HepG2 (cell line): ENCODE results near the gene TBC1D22A. TPM values are rescaled to one million over a fixed set of nuclear protein-coding genes. Genes with fewer than 3 reads are reported as not detected.

Source experiments
- ATAC-seq: fragments of 200-7000 bp; cut with Tn5 transposase; 3 replicates; pipeline ENCODE4 v1.9.1; 2020; ENCODE audit warnings: mild to moderate bottlenecking, moderate library complexity
- BruUV-seq: library from RNA; stranded (reverse); fragments of 400-500 nt; replicated peaks from 2 replicates; lab custom pipeline; 2021; lab: Mats Ljungman, UMichigan
- CTCF ChIA-PET: fragments of 300-600 bp; formaldehyde crosslinking; extraction: SDS; loops from one replicate; lab custom pipeline; 2021; ENCODE audit warnings: low total read pairs, inconsistent platforms, low intra/inter-chr PET ratio; lab: Yijun Ruan, JAX
- POLR2A ChIA-PET: fragments of 350-600 bp; sonication (Branson Sonifier 250); formaldehyde crosslinking; loops from one replicate; lab custom pipeline; 2020; ENCODE audit warnings: antibody characterized with exemption, inconsistent platforms; lab: Yijun Ruan, JAX
- DNase-seq: peaks from one replicate; pipeline ENCODE4 v3.0.0-alpha.2; 2015; ENCODE audit warnings: low spot score
- FAIRE-seq: peaks from 3 replicates; lab custom pipeline; 2011; peaks lifted over from hg19 to GRCh38; lab: Jason Lieb, UNC
- H2AFZ ChIP-seq: one replicate; pipeline ENCODE4 v1.6.1; 2011; ENCODE audit warnings: low read length, inconsistent platforms
- H3K27ac ChIP-seq: fragments of 300-600 bp; 3 replicates; pipeline ENCODE4 v1.8.0; 2011; ENCODE audit warnings: mixed run types, mild to moderate bottlenecking, mixed read lengths, low read length, inconsistent platforms; ENCODE audit not compliant: insufficient read depth; ENCODE audit errors: extremely low read length
- H3K27me3 ChIP-seq, 2 experiments: fragments of 200-600 bp in 1 of 2; 2 replicates in 1 of 2; 3 replicates in 1 of 2; pipeline versions ENCODE4 v1.6.0 to v1.8.0; 2011; ENCODE audit warnings: low read length in 2 of 2, mild to moderate bottlenecking in 2 of 2, moderate library complexity in 2 of 2, inconsistent platforms in 1 of 2; ENCODE audit not compliant: insufficient read depth in 2 of 2, control insufficient read depth in 1 of 2
- H3K36me3 ChIP-seq, 2 experiments: fragments of 200-600 bp in 1 of 2; replicated peaks in 1 of 2; 2 replicates in 1 of 2; 3 replicates in 1 of 2; pipeline versions ENCODE4 v1.5.1 to v1.8.0; 2011; ENCODE audit warnings: low read length in 2 of 2, inconsistent platforms in 1 of 2; ENCODE audit not compliant: insufficient read depth in 2 of 2, control insufficient read depth in 1 of 2
- H3K4me1 ChIP-seq: 2 replicates; pipeline ENCODE4 v1.5.1; 2012; ENCODE audit warnings: low read length, inconsistent platforms; ENCODE audit not compliant: insufficient read depth
- H3K4me2 ChIP-seq: 2 replicates; pipeline ENCODE4 v1.6.0; 2011; ENCODE audit warnings: low read depth, low read length, inconsistent platforms
- H3K4me3 ChIP-seq, 3 experiments: fragments of 200-600 bp in 1 of 3; sonication (generic), shearing (Covaris generic) in 1 of 3; replicated peaks in 1 of 3; 2 replicates each; pipeline ENCODE4 v1.5.1; 2011 to 2016; ENCODE audit warnings: low read length in 3 of 3, inconsistent platforms in 2 of 3, low read depth in 2 of 3, mild to moderate bottlenecking in 2 of 3, control low read depth in 1 of 3, mixed read lengths in 1 of 3; ENCODE audit not compliant: insufficient read depth in 1 of 3
- H3K79me2 ChIP-seq: one replicate; pipeline ENCODE4 v1.6.1; 2011; ENCODE audit warnings: low read length, inconsistent platforms; ENCODE audit not compliant: insufficient read depth
- H3K9ac ChIP-seq: 2 replicates; pipeline ENCODE4 v1.6.0; 2011; ENCODE audit warnings: mild to moderate bottlenecking, low read depth, low read length, inconsistent platforms; ENCODE audit not compliant: insufficient read depth
- H3K9me3 ChIP-seq: 2 replicates; pipeline ENCODE4 v1.5.1; 2012; ENCODE audit warnings: mild to moderate bottlenecking, low read length
- H4K20me1 ChIP-seq: 2 replicates; pipeline ENCODE4 v1.6.0; 2011; ENCODE audit warnings: inconsistent platforms, mild to moderate bottlenecking, low read length, moderate library complexity; ENCODE audit not compliant: insufficient read depth
- FOXO1 ChIP-seq: sonication (generic); formaldehyde crosslinking; IDR thresholded peaks from 2 replicates; pipeline ENCODE4 v1.4.0; 2020; ENCODE audit warnings: missing genetic modification reagents
- HES4 ChIP-seq: sonication (generic); formaldehyde crosslinking; IDR thresholded peaks from 2 replicates; pipeline ENCODE4 v1.9.0; 2021; ENCODE audit warnings: mild to moderate bottlenecking, missing genetic modification reagents, borderline replicate concordance
- PAX8 ChIP-seq: sonication (generic); formaldehyde crosslinking; IDR thresholded peaks from 2 replicates; pipeline ENCODE4 v1.8.0; 2022; ENCODE audit warnings: mild to moderate bottlenecking, missing genetic modification reagents, borderline replicate concordance
- REL ChIP-seq: sonication (generic); formaldehyde crosslinking; conservative IDR thresholded peaks from 2 replicates; pipeline ENCODE4 v1.8.0; 2022; ENCODE audit warnings: mild to moderate bottlenecking, missing genetic modification reagents, moderate library complexity
- SMAD3 ChIP-seq: sonication (generic); formaldehyde crosslinking; IDR thresholded peaks from 2 replicates; pipeline ENCODE4 v1.4.0; 2020; ENCODE audit warnings: missing genetic modification reagents
- SPEN ChIP-seq: sonication (generic); formaldehyde crosslinking; IDR thresholded peaks from 2 replicates; pipeline ENCODE4 v1.5.1; 2020; ENCODE audit warnings: low read depth, mild to moderate bottlenecking, missing genetic modification reagents
- ZNF850 ChIP-seq: sonication (generic); formaldehyde crosslinking; conservative IDR thresholded peaks from 2 replicates; pipeline ENCODE4 v1.9.0; 2021; ENCODE audit warnings: mild to moderate bottlenecking, missing genetic modification reagents
- WGBS: methylation state at CpG from one replicate; pipeline ENCODE4 v1.1.6; 2017; ENCODE audit warnings: low lambda C conversion rate; 5-methylcytosine and 5-hydroxymethylcytosine counted together
- in situ Hi-C: cut with HindIII; loops from 2 replicates; pipeline ENCODE4 v1.10.0; 2017; ENCODE audit warnings: low pct_unique_long_range_greater_than_20kb; ENCODE audit not compliant: extremely low pct_ligation_motif_present
- intact Hi-C: fragments of 100-400 bp; cut with micrococcal nuclease; formaldehyde crosslinking; loops from one replicate; pipeline ENCODE4 v1.10.0; 2022; ENCODE audit not compliant: unreplicated experiment
- polyA plus RNA-seq, 8 experiments: library from polyadenylated mRNA; depleted of rRNA in 3 of 8; stranded (reverse) in 7 of 8; unstranded in 1 of 8; fragments of >200 nt; fragmentation: Illumina TruSeq in 4 of 8; extraction: Trizol in 4 of 8; gene quantifications; 2 replicates each; pipeline versions ENCODE4 v1.2.1 to v1.2.3, GENCODE V29; 2011 to 2016; ENCODE audit warnings: low read depth in 4 of 8, missing spikeins in 1 of 8, mixed read lengths in 1 of 8; ENCODE audit not compliant: insufficient read depth in 1 of 8
- total RNA-seq, 5 experiments: library from RNA; depleted of rRNA; stranded (reverse); fragments of >200 nt; fragmentation: Illumina TruSeq; extraction: Trizol; gene quantifications; 2 replicates each; pipeline ENCODE4 v1.2.3, GENCODE V29; 2016; ENCODE audit warnings: low read depth in 1 of 5
- TF ChIP-seq, protein P1 (sequence below): sonication (generic); formaldehyde crosslinking; IDR thresholded peaks from 2 replicates; pipeline ENCODE4 v1.5.1; 2020; ENCODE audit warnings: missing genetic modification reagents, mild to moderate bottlenecking, borderline replicate concordance
- TF ChIP-seq, protein P2 (sequence below): sonication (generic); formaldehyde crosslinking; IDR thresholded peaks from 2 replicates; pipeline ENCODE4 v1.4.0; 2020; ENCODE audit warnings: mild to moderate bottlenecking, missing genetic modification reagents

TBC1D22A gene
- total and polyA plus RNA-seq, 2 of the 13 experiments (the other 11 are each of a cell fraction or from before 2014, with no cell fraction given): 17.3 to 18.0 TPM

DNA sequence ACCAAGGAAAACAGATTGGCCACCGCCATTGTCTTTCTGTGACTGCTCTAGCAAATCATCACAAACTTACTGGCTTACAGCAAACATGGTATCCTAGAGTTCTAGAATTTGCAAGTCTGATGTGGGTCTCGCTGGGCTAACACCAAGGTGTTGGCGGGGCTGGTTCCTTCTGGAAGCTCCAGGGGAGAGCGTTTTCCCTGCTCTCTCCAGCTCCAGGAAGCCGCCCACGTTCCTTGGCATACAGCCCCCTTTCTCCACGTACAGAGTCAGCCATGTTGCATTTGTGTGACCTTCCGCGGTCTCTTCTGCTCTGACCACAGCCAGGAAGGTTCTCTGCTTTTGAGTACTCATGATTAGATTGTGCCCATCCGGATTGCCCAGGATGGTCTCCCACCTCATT is 27.5 kb downstream of the TBC1D22A start:
- H3K27me3 ChIP-seq: no peaks in the 10 kb centered on the region
- in situ Hi-C loops: no loop called here
- peaks cover 22 to 34% of the 10 kb centered on the region in 2 experiments for H3K36me3 ChIP-seq
- H3K79me2 ChIP-seq: peaks cover 46% of the 10 kb centered on the region
- H3K9me3 ChIP-seq: no peaks in the 10 kb centered on the region
- no peak overlapping the region for H3K27ac ChIP-seq
- intact Hi-C loops: no loop called here
- TF ChIP-seq ZNF850: no peak
- TF ChIP-seq, protein P1, sequence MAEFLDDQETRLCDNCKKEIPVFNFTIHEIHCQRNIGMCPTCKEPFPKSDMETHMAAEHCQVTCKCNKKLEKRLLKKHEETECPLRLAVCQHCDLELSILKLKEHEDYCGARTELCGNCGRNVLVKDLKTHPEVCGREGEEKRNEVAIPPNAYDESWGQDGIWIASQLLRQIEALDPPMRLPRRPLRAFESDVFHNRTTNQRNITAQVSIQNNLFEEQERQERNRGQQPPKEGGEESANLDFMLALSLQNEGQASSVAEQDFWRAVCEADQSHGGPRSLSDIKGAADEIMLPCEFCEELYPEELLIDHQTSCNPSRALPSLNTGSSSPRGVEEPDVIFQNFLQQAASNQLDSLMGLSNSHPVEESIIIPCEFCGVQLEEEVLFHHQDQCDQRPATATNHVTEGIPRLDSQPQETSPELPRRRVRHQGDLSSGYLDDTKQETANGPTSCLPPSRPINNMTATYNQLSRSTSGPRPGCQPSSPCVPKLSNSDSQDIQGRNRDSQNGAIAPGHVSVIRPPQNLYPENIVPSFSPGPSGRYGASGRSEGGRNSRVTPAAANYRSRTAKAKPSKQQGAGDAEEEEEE: no peak
- no peak for TF ChIP-seq SPEN (CRISPR knock-in tag)
- TF ChIP-seq PAX8: no peak
- TF ChIP-seq SMAD3 (CRISPR knock-in tag): no peak
- no peak for TF ChIP-seq FOXO1 (CRISPR knock-in tag)
- no peak for TF ChIP-seq REL (CRISPR knock-in tag)
- TF ChIP-seq, protein P2, sequence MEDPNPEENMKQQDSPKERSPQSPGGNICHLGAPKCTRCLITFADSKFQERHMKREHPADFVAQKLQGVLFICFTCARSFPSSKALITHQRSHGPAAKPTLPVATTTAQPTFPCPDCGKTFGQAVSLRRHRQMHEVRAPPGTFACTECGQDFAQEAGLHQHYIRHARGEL: no peak
- TF ChIP-seq HES4 (CRISPR knock-in tag): no peak
- TF ChIP-seq, all 625 proteins: peak for 0
- no peak for ATAC-seq
- H4K20me1 ChIP-seq: no peaks in the 10 kb centered on the region
- DNase-seq: no peak
- H3K9ac ChIP-seq: no peak overlapping the region
- no peak overlapping the region for H2AFZ ChIP-seq
- POLR2A ChIA-PET: no interaction called here
- WGBS: 96% methylated on average over 10 of the region's 10 CpGs
- H3K4me3 ChIP-seq: no peak overlapping the region
- no peak overlapping the region for H3K4me2 ChIP-seq
- CTCF ChIA-PET: no interaction called here
- no TSS peak for BruUV-seq
- no peak for FAIRE-seq
- no peaks in the 10 kb centered on the region for H3K4me1 ChIP-seq
